NCI-H1930 (cell line): ENCODE results near the gene SLC18A2.

Source experiments
- DNase-seq, 2 experiments: peaks; one replicate each; lab custom pipeline; 2025; lab: John Stamatoyannopoulos, UW

Gene SLC18A2

DNA sequence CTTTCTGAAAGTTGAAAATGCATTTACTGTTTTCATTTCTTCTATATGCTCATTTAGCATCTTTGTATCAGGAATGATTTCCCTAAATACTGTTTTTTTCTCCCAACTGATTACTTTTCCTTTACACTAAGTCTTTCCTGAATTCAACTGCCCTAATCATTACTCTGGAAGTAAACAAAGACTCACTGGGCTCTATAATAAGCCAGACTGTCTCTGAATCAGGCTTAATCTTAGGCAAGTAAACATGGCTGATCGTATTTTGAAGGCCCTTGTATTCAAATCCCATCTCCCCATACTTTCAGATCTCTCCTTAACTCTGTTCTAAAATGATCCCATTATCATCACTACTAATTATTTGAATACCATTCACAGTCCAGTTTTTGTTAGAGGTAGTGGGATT is 72.7 kb downstream of the SLC18A2 start:
- no peak for DNase-seq

DNA sequence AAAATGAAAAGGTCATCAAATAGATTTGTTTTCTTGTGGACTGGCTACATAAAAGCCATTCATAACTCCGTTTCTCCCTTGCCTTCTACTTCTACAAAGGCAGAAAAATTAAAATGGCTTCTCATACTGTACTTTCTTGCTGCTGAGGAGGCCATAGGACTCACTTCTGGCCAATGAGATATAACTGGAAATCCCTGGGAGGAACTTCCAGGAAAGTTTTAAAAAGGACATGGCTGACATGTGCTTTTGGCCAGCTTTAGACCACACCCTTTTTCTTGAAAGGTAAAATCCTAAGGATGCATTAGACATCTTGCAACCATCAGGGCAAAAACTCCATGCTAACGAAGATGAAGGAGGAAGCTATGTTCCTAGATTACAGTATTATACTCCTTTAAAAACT is 75.8 kb downstream of the SLC18A2 start:
- DNase-seq = no peak

DNA sequence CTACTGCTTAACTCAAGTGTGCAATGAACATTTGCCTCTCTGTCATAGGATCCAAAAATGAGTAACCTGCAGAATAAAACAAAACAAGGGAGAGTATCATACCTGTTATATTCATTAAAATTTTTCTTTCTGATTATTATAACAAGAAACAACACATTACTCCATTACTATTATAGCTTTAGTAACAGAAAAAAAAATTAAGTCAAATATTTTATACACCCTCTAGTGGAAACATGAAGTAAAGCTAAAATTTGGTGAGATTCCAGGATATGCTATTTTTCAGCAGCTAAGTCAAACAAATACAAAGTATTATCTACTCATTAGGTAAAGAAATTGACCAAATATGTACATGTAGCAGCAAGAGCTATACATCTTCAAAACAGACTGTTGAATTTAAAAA is 78.0 kb downstream of the SLC18A2 start:
- DNase-seq = no peak

DNA sequence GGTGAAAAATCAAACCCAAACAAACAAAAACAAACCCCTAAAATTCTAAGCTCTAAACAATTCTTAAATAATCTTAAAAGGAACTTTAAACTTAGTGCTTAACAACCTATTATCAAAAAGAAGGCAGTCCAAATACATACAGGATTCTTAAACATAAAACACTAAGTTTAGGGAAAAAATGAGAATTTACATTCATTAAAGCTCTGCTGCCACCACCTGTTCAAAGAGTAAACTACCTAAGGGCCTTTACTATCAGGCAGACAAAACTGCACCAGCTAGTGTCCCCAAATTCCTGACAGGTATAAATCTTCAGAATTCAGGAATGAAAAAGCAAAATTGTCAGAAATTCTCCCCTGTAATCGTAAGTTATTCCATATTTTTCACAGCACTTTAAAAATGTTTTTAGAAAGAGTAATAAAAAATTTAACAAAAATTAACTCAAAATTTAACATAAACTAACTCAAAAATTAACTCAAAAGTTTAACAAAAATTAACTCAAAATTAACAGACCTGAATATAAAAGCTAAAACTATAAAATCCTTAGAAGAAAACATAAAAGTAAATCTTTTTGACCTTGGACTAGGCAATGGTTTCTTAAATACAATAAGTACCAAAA is 79.2 kb downstream of the SLC18A2 start:
- DNase-seq = peak in 1 of 2 experiments; percentile 1

DNA sequence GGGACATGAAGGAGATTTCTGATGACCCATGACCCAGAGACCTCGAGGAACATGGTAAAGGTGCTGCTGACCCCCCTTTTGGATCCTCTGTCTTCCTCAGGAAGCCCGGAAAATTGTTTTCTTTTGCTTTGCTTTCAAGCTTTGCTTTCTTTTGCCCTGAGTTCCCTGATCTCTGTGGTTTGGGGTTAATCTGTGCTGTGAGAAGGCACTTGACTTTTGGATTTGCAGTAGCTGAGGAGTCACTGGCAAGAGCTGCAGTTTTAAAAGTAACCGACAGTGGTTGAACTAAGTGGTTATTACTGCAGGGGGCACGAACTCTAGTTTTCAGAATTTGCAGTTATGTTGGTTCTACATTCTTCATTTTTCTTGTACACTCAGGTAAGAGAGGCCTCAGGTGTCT is 81.3 kb downstream of the SLC18A2 start:
- no peak for DNase-seq

DNA sequence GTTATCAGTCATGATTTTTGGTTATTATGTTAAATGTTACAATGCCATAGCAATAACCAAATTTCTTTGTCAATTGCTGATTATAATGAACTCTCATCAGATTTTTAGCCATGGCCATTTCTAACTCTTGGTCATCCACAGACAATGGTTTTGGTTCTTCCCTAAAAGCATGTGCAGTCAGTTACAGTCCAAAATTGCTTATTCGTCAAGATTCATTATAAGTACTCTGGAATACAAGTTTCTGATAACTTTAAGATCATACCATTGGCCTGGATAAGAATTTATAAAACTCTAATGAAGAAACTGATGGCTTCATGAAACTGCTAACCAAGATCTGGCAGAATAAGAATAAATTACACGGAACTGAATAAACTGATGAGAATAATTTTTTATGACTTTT is 83.5 kb downstream of the SLC18A2 start:
- DNase-seq = no peak

DNA sequence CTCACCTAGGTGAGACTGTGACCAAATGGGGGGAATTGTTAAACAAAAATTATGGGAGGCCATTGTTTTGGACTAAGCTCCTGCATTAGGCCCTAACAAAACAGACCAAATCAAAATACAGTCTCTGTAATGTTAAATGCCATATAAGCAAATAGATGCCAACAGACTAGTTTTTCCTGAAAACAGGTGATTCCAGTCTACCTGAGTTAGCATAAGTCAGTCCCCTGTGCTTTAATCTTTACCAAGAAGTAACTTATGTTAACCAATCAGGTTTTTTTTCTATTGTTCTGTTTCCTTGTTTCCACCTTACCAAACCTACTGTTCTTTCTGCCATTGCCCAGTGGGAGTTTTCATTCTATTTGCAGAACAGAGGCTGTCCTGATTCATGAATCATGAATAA is 86.3 kb downstream of the SLC18A2 start:
- no peak for DNase-seq
